ENCODE measurements around the gene G6PC2.
"Not testable (repeated sequence)": the region's sequence is repeated elsewhere in the genome, so short reads cannot be mapped to it uniquely, and the experiment has no call there.

Gene G6PC2

GRCh38 chr2:168901003-168901402, at the start of gene G6PC2:
Gene G6PC2, plus strand, starts transcription at chr2:168901291. Its CDS starts 41 bp downstream, at chr2:168901332.
- in situ Hi-C loops (cut with MboI; ENCODE audit: low sequenced_read_pairs): no loop called here

- in situ Hi-C loops (cut with MboI; ENCODE audit: low sequenced_read_pairs): no loop called here
These were observed 49.3 kb upstream of the G6PC2 start for GRCh38 chr2:168851674-168852320.

DNA sequence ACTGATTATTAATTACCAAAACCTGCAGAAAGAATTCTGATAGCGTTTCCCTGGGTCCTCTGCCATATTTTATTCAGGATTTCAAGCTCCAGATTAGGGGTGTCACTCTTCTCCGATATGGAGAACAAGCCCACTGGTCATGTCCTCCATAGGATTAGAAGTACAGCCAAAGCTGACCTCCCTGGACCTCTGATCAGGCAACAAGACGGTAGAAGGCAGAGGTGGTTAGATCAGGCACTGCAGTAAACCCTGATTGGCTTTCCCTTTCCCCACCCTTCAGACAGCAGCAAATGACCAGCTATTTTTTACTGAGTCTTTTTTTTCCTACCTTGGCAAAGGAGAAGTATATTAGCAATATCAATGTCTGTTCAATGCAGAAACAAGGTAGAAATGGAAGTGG, 48.6 kb upstream of the G6PC2 start:
- in situ Hi-C loops (cut with MboI; ENCODE audit: low sequenced_read_pairs): no loop called here

GRCh38 chr2:168853471-168853870, 47.6 kb upstream of the G6PC2 start:
- in situ Hi-C loops (cut with MboI; ENCODE audit: low sequenced_read_pairs): no loop called here

DNA sequence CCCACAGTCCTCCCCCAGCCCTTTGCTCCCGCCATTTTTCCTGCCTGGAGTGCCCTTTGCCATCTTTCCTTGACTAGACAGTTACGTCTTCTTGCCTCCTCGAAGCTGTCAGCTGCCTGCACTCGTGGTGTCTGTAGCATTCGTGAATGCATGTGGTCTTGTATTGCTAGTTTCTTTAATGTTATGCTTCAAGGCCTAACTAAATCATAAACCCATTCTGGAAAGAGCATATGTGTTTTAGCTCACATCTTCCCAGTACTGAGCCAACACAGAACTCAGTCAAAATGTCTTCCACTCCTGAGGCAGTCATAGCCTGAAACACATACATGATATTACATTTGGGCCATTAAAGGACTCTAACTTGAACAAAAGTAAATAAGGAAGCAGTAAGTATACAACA, 46.4 kb upstream of the G6PC2 start:
- in situ Hi-C loops (cut with MboI; ENCODE audit: low sequenced_read_pairs): no loop called here

DNA sequence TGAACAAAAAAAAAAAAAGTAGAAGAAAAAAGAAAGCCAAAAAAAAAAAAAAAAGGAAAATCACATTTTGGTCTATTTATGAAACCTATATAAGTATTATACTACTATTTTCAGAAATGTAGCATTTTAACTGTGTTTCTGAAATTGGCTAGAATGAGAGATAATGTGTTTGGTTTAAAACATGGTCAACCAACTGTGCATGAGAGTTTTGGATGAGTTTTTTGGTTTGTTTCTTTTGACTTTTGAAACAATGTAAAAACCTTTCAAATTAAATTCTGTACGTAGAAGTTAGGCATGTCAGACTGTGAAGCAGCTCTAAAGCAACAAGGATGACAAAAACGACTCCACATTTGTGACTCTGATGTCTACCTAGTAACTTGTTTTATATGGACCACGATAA, 45.5 kb upstream of the G6PC2 start:
- in situ Hi-C loops (cut with MboI; ENCODE audit: low sequenced_read_pairs): no loop called here

DNA sequence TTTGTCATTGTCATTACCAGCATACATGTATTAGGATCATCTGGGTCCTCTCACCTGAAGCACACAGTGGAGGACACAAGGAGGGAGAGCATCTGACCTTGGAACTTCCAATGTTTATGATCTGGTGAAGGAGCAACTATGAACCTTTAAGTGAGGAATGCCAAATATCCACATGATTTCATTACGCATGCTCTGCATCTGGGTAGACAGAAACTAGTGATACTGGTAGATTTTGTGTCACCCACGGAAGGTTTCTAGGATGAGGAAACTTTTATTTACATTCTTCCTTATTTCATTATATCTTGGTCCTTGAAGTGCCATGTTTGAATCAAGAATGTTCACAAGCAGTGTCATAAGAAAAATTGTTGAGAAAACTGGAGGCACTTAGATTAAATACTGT, 42.9 kb upstream of the G6PC2 start:
- in situ Hi-C loops (cut with MboI; ENCODE audit: low sequenced_read_pairs): no loop called here

- in situ Hi-C loops (cut with MboI; ENCODE audit: low sequenced_read_pairs): not testable (repeated sequence)
These were observed 33.9 kb upstream of the G6PC2 start for GRCh38 chr2:168867164-168867563.

- in situ Hi-C loops (cut with MboI; ENCODE audit: low sequenced_read_pairs): not testable (repeated sequence)
These were observed 30.7 kb upstream of the G6PC2 start for GRCh38 chr2:168870369-168870768.

DNA sequence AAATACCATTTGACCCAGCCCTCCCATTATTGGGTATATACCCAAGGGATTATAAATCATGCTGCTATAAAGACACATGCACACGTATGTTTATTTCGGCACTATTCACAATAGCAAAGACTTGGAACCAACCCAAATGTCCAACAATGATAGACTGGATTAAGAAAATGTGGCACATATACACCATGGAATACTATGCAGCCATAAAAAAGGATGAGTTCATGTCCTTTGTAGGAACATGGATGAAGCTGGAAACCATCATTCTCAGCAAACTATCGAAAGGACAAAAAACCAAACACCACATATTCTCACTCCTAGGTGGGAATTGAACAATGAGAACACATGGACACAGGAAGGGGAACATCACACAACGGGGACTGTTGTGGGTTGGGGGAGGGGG, 30.3 kb upstream of the G6PC2 start:
- in situ Hi-C loops (cut with MboI; ENCODE audit: low sequenced_read_pairs): not testable (repeated sequence)

DNA sequence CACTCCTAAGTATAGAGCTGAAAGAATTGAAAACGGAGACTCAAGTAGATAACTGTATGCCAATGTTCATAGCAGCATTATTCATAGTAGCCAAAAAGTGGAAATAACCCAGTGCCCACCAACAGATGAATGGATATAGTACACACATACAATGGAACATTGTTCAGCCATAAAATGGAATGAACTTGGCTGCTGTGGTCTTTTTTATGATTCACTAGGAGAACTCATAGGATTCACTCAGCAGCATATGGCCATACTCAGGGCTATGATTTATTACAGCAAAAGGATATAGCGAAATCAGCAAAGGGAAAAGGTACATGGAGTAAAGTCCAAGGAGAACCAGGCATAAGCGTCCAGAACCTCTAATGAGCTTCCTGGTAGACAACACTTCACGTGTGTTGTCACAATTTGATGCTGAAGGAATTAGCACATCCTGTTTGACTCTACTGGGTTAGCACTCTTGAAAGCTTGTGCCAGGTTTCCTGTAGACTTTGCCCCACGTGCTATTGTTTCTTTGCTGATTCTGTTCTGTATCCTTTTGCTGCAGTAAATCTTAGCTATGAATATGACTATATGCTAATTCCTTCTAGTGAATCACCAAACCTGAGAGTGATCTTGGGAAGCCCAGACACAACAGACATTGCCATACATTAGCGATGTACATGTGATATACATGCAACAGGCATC, 26.6 kb upstream of the G6PC2 start:
- in situ Hi-C loops (cut with MboI; ENCODE audit: low sequenced_read_pairs): no loop called here

DNA sequence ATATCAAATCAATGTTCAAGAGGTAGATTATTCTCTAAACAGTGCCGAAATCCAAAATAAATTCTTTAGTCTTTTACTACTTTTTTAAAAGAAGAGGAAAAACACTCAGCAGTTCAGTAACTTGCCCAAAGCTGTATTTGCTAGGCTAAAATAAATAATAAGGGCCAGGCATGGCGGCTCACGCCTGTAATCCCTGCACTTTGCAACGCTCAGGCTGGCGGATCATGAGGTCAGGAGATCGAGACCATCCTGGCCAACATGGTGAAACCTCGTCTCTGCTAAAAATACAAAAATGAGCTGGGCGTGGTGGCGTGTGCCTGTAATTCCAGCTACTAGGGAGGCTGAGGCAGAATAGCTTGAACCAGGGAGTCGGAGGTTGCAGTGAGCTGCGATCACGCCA, 18.9 kb upstream of the G6PC2 start:
- in situ Hi-C loops (cut with MboI; ENCODE audit: low sequenced_read_pairs): not testable (repeated sequence)

DNA sequence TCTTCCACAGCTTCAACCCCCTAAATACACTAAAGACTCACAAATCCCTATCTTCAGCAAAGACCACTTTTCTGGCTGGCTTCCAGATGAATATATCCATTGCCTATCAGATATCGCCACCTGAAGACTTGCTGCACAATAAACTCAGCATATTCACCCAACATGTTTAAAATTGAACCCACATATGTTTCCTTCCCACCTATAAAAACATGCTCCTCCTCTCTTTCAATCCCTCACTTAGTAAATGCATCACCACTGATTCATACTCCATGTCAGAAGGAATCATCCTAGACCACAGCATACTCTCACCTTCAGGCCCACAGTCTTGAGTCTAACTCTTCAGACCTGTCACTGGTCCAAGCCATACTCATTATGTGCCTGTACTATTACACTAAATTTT, 16.1 kb upstream of the G6PC2 start:
- in situ Hi-C loops (cut with MboI; ENCODE audit: low sequenced_read_pairs): no loop called here

DNA sequence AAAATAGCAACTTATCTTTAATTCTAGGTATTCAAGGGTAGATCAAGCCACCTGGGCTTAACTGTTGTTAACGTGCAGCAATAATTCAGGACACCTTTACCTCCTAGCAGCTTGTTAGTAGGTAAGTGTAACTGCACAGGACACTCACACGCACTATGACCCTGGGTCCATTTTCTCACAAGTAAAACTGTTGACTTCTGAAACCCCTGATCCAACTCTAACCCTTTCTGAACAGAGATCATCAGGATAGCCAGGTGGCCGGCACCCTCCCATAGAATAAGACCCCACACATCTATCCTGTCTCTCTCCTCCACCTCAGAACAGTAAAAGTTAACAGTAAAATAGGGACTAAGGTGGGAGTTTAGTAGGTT, 11.5 kb upstream of the G6PC2 start:
- in situ Hi-C loops (cut with MboI; ENCODE audit: low sequenced_read_pairs): no loop called here

GRCh38 chr2:168890006-168890782, 10.9 kb upstream of the G6PC2 start, which contains the start of gene SPC25:
Gene SPC25, minus strand, starts transcription at chr2:168890430. Its CDS starts 911 bp downstream, at chr2:168889519.
- in situ Hi-C loops (cut with MboI; ENCODE audit: low sequenced_read_pairs): no loop called here

GRCh38 chr2:168892327-168892726, 8.8 kb upstream of the G6PC2 start:
- in situ Hi-C loops (cut with MboI; ENCODE audit: low sequenced_read_pairs): no loop called here

DNA sequence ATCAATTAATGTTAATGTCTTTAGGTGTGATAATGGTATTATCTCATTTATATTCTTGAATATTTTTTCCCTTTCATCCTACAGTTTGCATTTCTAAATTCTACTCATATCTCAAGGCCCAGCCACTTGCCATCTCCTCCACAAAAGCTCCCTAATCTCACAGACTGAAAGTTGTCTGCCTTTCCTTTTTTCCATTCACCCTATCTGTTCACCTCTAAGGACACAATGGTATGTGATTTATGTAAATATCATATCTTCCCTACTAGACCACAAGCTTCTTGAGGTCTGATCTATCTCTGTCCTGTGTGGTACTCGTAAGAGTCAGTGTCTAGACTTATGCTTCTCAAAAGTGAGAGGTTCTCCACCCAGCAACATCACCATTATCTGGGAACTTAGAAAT, 7.0 kb upstream of the G6PC2 start:
- in situ Hi-C loops (cut with MboI; ENCODE audit: low sequenced_read_pairs): no loop called here

- in situ Hi-C loops (cut with MboI; ENCODE audit: low sequenced_read_pairs): no loop called here
These were observed 6.4 kb upstream of the G6PC2 start for GRCh38 chr2:168894720-168895119.

DNA sequence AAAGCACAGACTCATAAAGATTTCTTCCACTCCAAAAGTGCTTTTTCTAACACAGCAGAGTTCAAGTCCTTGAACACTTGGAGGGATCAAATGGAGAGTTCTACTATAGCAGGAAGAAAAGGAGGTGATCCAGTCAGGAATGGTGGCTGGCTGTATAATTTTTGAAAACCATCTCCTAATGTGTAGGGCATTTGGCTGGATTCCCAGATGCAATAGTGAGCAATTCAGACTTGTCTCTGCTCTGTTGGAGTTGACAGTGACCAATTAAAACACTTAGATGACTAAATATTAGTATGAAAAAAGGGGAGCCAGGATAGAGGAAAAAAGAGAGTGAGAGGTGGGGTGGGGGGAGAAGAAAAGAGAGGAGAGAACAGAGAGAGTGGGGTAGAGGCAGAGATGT, 5.3 kb upstream of the G6PC2 start:
- in situ Hi-C loops (cut with MboI; ENCODE audit: low sequenced_read_pairs): no loop called here

DNA sequence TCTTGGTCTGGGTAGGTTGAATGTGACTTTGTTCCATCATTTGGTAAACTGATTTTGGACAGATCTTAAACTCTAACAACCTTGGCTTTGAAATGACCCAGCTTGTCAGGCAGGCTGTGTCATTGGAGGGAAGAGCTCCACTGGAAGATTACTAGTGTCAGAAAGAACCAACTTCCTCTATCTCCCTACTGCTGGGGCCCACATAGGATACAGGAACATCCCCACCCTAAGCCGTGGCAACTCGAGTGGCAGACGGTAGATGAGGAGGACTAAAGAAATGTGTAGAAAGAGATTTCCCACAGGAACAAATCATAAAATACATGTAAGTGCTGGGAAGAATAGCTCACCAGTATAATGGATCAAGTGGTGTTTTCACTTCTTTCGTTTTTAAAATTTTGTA, 4.3 kb upstream of the G6PC2 start:
- in situ Hi-C loops (cut with MboI; ENCODE audit: low sequenced_read_pairs): no loop called here

DNA sequence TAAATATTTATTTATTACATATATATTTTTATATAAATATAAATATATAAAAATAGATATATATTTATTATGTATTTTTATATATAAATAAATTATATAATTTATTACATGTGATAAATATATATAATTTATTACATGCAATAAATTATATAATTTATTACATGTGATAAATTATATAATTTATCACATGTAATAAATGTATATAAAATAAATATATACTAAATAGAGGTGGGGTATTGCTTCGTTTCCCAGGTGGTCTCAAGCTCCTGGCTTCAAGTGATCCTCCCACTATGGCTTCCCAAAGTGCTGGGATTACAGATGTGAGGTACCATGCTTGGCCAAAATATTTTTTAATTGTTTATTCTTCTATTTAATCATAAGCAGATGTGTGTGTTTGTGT, 3.6 kb upstream of the G6PC2 start:
- in situ Hi-C loops (cut with MboI; ENCODE audit: low sequenced_read_pairs): no loop called here

DNA sequence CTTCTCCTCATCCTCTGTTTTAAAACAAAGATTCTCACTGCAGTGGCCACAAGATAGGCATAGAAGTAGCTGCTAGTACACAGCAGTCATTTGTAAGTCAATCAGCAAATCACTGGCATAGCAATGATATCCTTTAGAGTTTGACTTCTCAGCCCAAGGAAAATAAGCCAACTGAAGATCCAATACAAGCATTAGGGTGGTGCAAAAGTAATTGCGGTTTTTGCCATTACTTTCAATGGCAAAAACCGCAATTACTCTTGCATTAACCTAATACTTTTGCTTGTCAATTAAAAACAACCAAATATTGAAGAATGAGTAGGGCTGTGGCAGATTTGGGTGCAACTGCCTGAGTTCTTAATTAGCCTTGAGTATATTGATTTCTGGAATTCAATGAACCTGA, 2.8 kb downstream of the G6PC2 start:
- in situ Hi-C loops (cut with MboI; ENCODE audit: low sequenced_read_pairs): no loop called here
